Neural progenitor cell (in vitro differentiated cells): Measurements from ENCODE around the gene KCTD11. TPM values are rescaled to one million over a fixed set of nuclear protein-coding genes. Genes with fewer than 3 reads are reported as not detected.

Experiments
- DNase-seq: peaks from one replicate; pipeline ENCODE4 v3.0.0-alpha.2; 2016; ENCODE audit warnings: low spot score
- H2AFZ ChIP-seq: fragments of 200-600 bp; sonication (generic); replicated peaks from 2 replicates; pipeline ENCODE4 v1.6.1; 2016; ENCODE audit warnings: antibody characterized with exemption
- H3F3A ChIP-seq: fragments of 200-600 bp; sonication (generic); 2 replicates; pipeline ENCODE4 v1.6.1; 2016; ENCODE audit warnings: antibody characterized with exemption, low read depth
- H3K27ac ChIP-seq: fragments of 200-600 bp; sonication (generic); 2 replicates; pipeline ENCODE4 v1.5.1; 2016; ENCODE audit warnings: mild to moderate bottlenecking
- H3K27me3 ChIP-seq: fragments of 200-600 bp; sonication (generic); 2 replicates; pipeline ENCODE4 v1.6.1; 2016; ENCODE audit warnings: mild to moderate bottlenecking, moderate library complexity
- H3K36me3 ChIP-seq: fragments of 200-600 bp; sonication (generic); 2 replicates; pipeline ENCODE4 v1.5.1; 2016
- H3K4me1 ChIP-seq: fragments of 200-600 bp; sonication (generic); 2 replicates; pipeline ENCODE4 v1.6.1; 2016; ENCODE audit warnings: mixed run types
- H3K4me2 ChIP-seq: fragments of 200-600 bp; sonication (generic); 2 replicates; pipeline ENCODE4 v1.6.1; 2016
- H3K4me3 ChIP-seq: fragments of 200-600 bp; sonication (generic); 2 replicates; pipeline ENCODE4 v1.5.1; 2016
- H3K79me2 ChIP-seq: fragments of 200-600 bp; sonication (generic); 2 replicates; pipeline ENCODE4 v1.6.1; 2016; ENCODE audit warnings: low read depth
- H3K9ac ChIP-seq: fragments of 200-600 bp; sonication (generic); 2 replicates; pipeline ENCODE4 v1.6.1; 2016
- H3K9me3 ChIP-seq: fragments of 200-600 bp; sonication (generic); 2 replicates; pipeline ENCODE4 v1.5.1; 2016; ENCODE audit warnings: low read depth
- H4K20me1 ChIP-seq: fragments of 200-600 bp; sonication (generic); 2 replicates; pipeline ENCODE4 v1.6.1; 2016; ENCODE audit warnings: low read depth
- H3K27ac Mint-ChIP-seq: 3 replicates; pipeline ENCODE4 v1.8.0; 2021; ENCODE audit warnings: mixed read lengths
- H3K27me3 Mint-ChIP-seq: 2 replicates; pipeline ENCODE4 v1.8.0; 2022; ENCODE audit warnings: low read depth, mild to moderate bottlenecking, inconsistent platforms, moderate library complexity, mixed read lengths; ENCODE audit not compliant: insufficient read depth
- H3K36me3 Mint-ChIP-seq: 3 replicates; pipeline ENCODE4 v1.8.0; 2021; ENCODE audit warnings: mixed read lengths
- H3K4me1 Mint-ChIP-seq: 3 replicates; pipeline ENCODE4 v1.8.0; 2021; ENCODE audit warnings: mixed read lengths
- H3K4me3 Mint-ChIP-seq: 3 replicates; pipeline ENCODE4 v1.8.0; 2021; ENCODE audit warnings: mild to moderate bottlenecking, moderate library complexity, mixed read lengths
- H3K9me3 Mint-ChIP-seq: 3 replicates; pipeline ENCODE4 v1.8.0; 2020; ENCODE audit warnings: mixed read lengths
- CTCF ChIP-seq: fragments of 200-600 bp; sonication (generic); IDR thresholded peaks from 2 replicates; pipeline ENCODE4 v1.5.1; 2017; ENCODE audit warnings: antibody characterized with exemption, mild to moderate bottlenecking
- EZH2 ChIP-seq: fragments of 200-600 bp; sonication (generic); IDR thresholded peaks from 2 replicates; pipeline ENCODE4 v1.6.1; 2017; ENCODE audit warnings: antibody characterized with exemption, mild to moderate bottlenecking, moderate library complexity
- EZH2phosphoT487 ChIP-seq: fragments of 200-600 bp; sonication (generic); IDR thresholded peaks from 2 replicates; pipeline ENCODE4 v1.6.1; 2017; ENCODE audit warnings: antibody characterized with exemption
- total RNA-seq: library from RNA; depleted of rRNA; stranded (reverse); fragments of >200 nt; gene quantifications from 2 replicates; pipeline ENCODE4 v1.2.3, GENCODE V29; 2015; ENCODE audit warnings: low replicate concordance

KCTD11 gene
- total RNA-seq, 1 donor from 2014 or later, result 2.7 TPM

- Histone ChIP-seq H2AFZ (no peak overlapping the region), H4K20me1 (no peaks in the 10 kb centered on the region), H3K9ac (no peak overlapping the region), H3F3A (peaks cover 5% of the 10 kb centered on the region), H3K4me1 (no peaks in the 10 kb centered on the region), H3K4me2 (no peak overlapping the region), H3K27me3 (no peaks in the 10 kb centered on the region), H3K36me3 (no peaks in the 10 kb centered on the region), H3K4me3 (no peak overlapping the region), H3K9me3 (no peaks in the 10 kb centered on the region), H3K79me2 (no peaks in the 10 kb centered on the region), H3K27ac (no peak overlapping the region)
- TF ChIP-seq EZH2phosphoT487 (no peak), EZH2 (no peak), CTCF (no peak)
- DNase-seq, result no peak
- peaks cover 3% of the 10 kb centered on the region for H3K4me1 Mint-ChIP-seq
- no peaks in the 10 kb centered on the region for H3K9me3 Mint-ChIP-seq
- no peak overlapping the region for H3K4me3 Mint-ChIP-seq
- H3K27ac Mint-ChIP-seq, result no peak overlapping the region
- H3K36me3 Mint-ChIP-seq, result no peaks in the 10 kb centered on the region
- H3K27me3 Mint-ChIP-seq, result peaks cover 7% of the 10 kb centered on the region
Observed at GRCh38 chr17:7343250-7343649, 8.7 kb upstream of the KCTD11 start.

GRCh38 chr17:7346761-7347614 lies 5.0 kb upstream of the KCTD11 start:
- Histone ChIP-seq H3K9me3 (no peaks in the 10 kb centered on the region), H3K4me2 (no peak overlapping the region), H3K9ac (no peak overlapping the region), H3K27me3 (peaks cover 8% of the 10 kb centered on the region), H3K27ac (no peak overlapping the region), H3K79me2 (no peaks in the 10 kb centered on the region), H3K36me3 (no peaks in the 10 kb centered on the region), H3K4me1 (peaks cover 9% of the 10 kb centered on the region), H2AFZ (no peak overlapping the region), H3K4me3 (no peak overlapping the region), H3F3A (peaks cover 38% of the 10 kb centered on the region), H4K20me1 (peaks cover 7% of the 10 kb centered on the region)
- H3K4me1 Mint-ChIP-seq, result peaks cover 22% of the 10 kb centered on the region
- peaks cover 9% of the 10 kb centered on the region for H3K27me3 Mint-ChIP-seq
- H3K4me3 Mint-ChIP-seq, result peak overlapping the region; percentile 68
- TF ChIP-seq EZH2phosphoT487 (no peak), EZH2 (no peak), CTCF (no peak)
- no peaks in the 10 kb centered on the region for H3K36me3 Mint-ChIP-seq
- H3K9me3 Mint-ChIP-seq, result no peaks in the 10 kb centered on the region
- no peak for DNase-seq
- H3K27ac Mint-ChIP-seq, result no peak overlapping the region

GRCh38 chr17:7347630-7348477 lies 4.1 kb upstream of the KCTD11 start:
- no peak overlapping the region for H3K27ac ChIP-seq
- H3K27me3 ChIP-seq, result peaks cover 8% of the 10 kb centered on the region
- peaks cover 46% of the 10 kb centered on the region for H3F3A ChIP-seq
- Mint-ChIP-seq H3K4me1 (peaks cover 28% of the 10 kb centered on the region), H3K36me3 (no peaks in the 10 kb centered on the region), H3K9me3 (no peaks in the 10 kb centered on the region), H3K27ac (no peak overlapping the region), H3K27me3 (peaks cover 9% of the 10 kb centered on the region), H3K4me3 (peak overlapping the region; percentile 73)
- H3K9me3 ChIP-seq, result no peaks in the 10 kb centered on the region
- H2AFZ ChIP-seq, result no peak overlapping the region
- no peaks in the 10 kb centered on the region for H3K79me2 ChIP-seq
- no peak for DNase-seq
- H4K20me1 ChIP-seq, result peaks cover 7% of the 10 kb centered on the region
- no peaks in the 10 kb centered on the region for H3K36me3 ChIP-seq
- H3K9ac ChIP-seq, result no peak overlapping the region
- H3K4me2 ChIP-seq, result no peak overlapping the region
- TF ChIP-seq EZH2, result no peak
- TF ChIP-seq CTCF, result no peak
- no peak for TF ChIP-seq EZH2phosphoT487
- H3K4me1 ChIP-seq, result peaks cover 9% of the 10 kb centered on the region
- no peak overlapping the region for H3K4me3 ChIP-seq
